HepG2 (cell line): Measurements from ENCODE around the gene RPL18. TPM values are rescaled to one million over a fixed set of nuclear protein-coding genes. Genes with fewer than 3 reads are reported as not detected.

Experiments
- DDIT3 ChIP-seq: sonication (generic); formaldehyde crosslinking; IDR thresholded peaks from 2 replicates; pipeline ENCODE4 v1.4.0; 2020; ENCODE audit warnings: mild to moderate bottlenecking, missing genetic modification reagents
- KDM3A ChIP-seq: IDR thresholded peaks from 2 replicates; pipeline ENCODE4 v1.6.1; 2018; ENCODE audit warnings: low read depth, missing compliant biosample characterization
- MTF2 ChIP-seq: sonication (generic); formaldehyde crosslinking; IDR thresholded peaks from 2 replicates; pipeline ENCODE4 v1.5.0; 2020; ENCODE audit warnings: missing genetic modification reagents, borderline replicate concordance
- MXI1 ChIP-seq: IDR thresholded peaks from 3 replicates; pipeline ENCODE4 v1.6.1; 2012; ENCODE audit warnings: low read depth, low read length, inconsistent platforms, borderline replicate concordance
- NCOR1 ChIP-seq: fragments of 200-600 bp; sonication (generic); IDR thresholded peaks from 2 replicates; pipeline ENCODE4 v1.7.0; 2017; ENCODE audit warnings: antibody characterized with exemption, low read length, borderline replicate concordance
- NRL ChIP-seq: sonication (generic); formaldehyde crosslinking; IDR thresholded peaks from 2 replicates; pipeline ENCODE4 v1.5.0; 2020; ENCODE audit warnings: missing genetic modification reagents, mild to moderate bottlenecking, moderate library complexity, borderline replicate concordance
- PITX1 ChIP-seq: sonication (generic); formaldehyde crosslinking; IDR thresholded peaks from 2 replicates; pipeline ENCODE4 v1.5.1; 2020; ENCODE audit warnings: mild to moderate bottlenecking, missing genetic modification reagents
- TOE1 ChIP-seq: sonication (generic); formaldehyde crosslinking; IDR thresholded peaks from 2 replicates; pipeline ENCODE4 v1.4.0; 2020; ENCODE audit warnings: mild to moderate bottlenecking, missing genetic modification reagents
- ZNF281 ChIP-seq: sonication (generic); formaldehyde crosslinking; IDR thresholded peaks from 2 replicates; pipeline ENCODE4 v1.4.0; 2020; ENCODE audit warnings: missing genetic modification reagents, borderline replicate concordance
- ZNF317 ChIP-seq: sonication (generic); formaldehyde crosslinking; IDR thresholded peaks from 2 replicates; pipeline ENCODE4 v1.5.0; 2020; ENCODE audit warnings: mild to moderate bottlenecking, missing genetic modification reagents
- ZNF343 ChIP-seq: sonication (generic); formaldehyde crosslinking; IDR thresholded peaks from 2 replicates; pipeline ENCODE4 v1.4.0; 2020; ENCODE audit warnings: mild to moderate bottlenecking, missing genetic modification reagents
- ZNF414 ChIP-seq: sonication (generic); formaldehyde crosslinking; IDR thresholded peaks from 2 replicates; pipeline ENCODE4 v1.5.0; 2020; ENCODE audit warnings: missing genetic modification reagents
- ZNF569 ChIP-seq: sonication (generic); formaldehyde crosslinking; IDR thresholded peaks from 2 replicates; pipeline ENCODE4 v1.5.0; 2020; ENCODE audit warnings: mild to moderate bottlenecking, missing genetic modification reagents, moderate library complexity, borderline replicate concordance
- ZNF570 ChIP-seq: sonication (generic); formaldehyde crosslinking; IDR thresholded peaks from 2 replicates; pipeline ENCODE4 v1.4.0; 2020; ENCODE audit warnings: mild to moderate bottlenecking, missing genetic modification reagents, borderline replicate concordance
- ZNF83 ChIP-seq: sonication (generic); formaldehyde crosslinking; IDR thresholded peaks from 2 replicates; pipeline ENCODE4 v1.4.0; 2020; ENCODE audit warnings: missing genetic modification reagents, mild to moderate bottlenecking, borderline replicate concordance
- ZSCAN21 ChIP-seq: sonication (generic); formaldehyde crosslinking; IDR thresholded peaks from 2 replicates; pipeline ENCODE4 v1.8.0; 2022; ENCODE audit warnings: mild to moderate bottlenecking, missing genetic modification reagents, moderate library complexity, borderline replicate concordance
- polyA plus RNA-seq, 8 experiments: library from polyadenylated mRNA; depleted of rRNA in 3 of 8; stranded (reverse) in 7 of 8; unstranded in 1 of 8; fragments of >200 nt; fragmentation: Illumina TruSeq in 4 of 8; extraction: Trizol in 4 of 8; gene quantifications; 2 replicates each; pipeline versions ENCODE4 v1.2.1 to v1.2.3, GENCODE V29; 2011 to 2016; ENCODE audit warnings: low read depth in 4 of 8, missing spikeins in 1 of 8, mixed read lengths in 1 of 8; ENCODE audit not compliant: insufficient read depth in 1 of 8
- total RNA-seq, 5 experiments: library from RNA; depleted of rRNA; stranded (reverse); fragments of >200 nt; fragmentation: Illumina TruSeq; extraction: Trizol; gene quantifications; 2 replicates each; pipeline ENCODE4 v1.2.3, GENCODE V29; 2016; ENCODE audit warnings: low read depth in 1 of 5
- TF ChIP-seq, protein P1 (sequence below): sonication (generic); formaldehyde crosslinking; IDR thresholded peaks from 2 replicates; pipeline ENCODE4 v1.4.0; 2020; ENCODE audit warnings: mild to moderate bottlenecking, missing genetic modification reagents
- TF ChIP-seq, protein P2 (sequence below): sonication (generic); formaldehyde crosslinking; IDR thresholded peaks from 2 replicates; pipeline ENCODE4 v1.4.0; 2020; ENCODE audit warnings: low read depth, missing genetic modification reagents

RPL18 gene
- total and polyA plus RNA-seq, 2 of the 13 experiments (the other 11 are each of a cell fraction or from before 2014, with no cell fraction given), result 1,485 to 1,639 TPM

- TF ChIP-seq, protein P1, sequence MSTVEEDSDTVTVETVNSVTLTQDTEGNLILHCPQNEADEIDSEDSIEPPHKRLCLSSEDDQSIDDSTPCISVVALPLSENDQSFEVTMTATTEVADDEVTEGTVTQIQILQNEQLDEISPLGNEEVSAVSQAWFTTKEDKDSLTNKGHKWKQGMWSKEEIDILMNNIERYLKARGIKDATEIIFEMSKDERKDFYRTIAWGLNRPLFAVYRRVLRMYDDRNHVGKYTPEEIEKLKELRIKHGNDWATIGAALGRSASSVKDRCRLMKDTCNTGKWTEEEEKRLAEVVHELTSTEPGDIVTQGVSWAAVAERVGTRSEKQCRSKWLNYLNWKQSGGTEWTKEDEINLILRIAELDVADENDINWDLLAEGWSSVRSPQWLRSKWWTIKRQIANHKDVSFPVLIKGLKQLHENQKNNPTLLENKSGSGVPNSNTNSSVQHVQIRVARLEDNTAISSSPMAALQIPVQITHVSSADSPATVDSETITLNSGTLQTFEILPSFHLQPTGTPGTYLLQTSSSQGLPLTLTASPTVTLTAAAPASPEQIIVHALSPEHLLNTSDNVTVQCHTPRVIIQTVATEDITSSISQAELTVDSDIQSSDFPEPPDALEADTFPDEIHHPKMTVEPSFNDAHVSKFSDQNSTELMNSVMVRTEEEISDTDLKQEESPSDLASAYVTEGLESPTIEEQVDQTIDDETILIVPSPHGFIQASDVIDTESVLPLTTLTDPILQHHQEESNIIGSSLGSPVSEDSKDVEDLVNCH (CRISPR knock-in tag), result no peak
- TF ChIP-seq NRL (CRISPR knock-in tag) (no peak), PITX1 (CRISPR knock-in tag) (no peak), ZNF569 (0 out of 2 replicates have a peak, but pooled peaks have one; percentile 0), NCOR1 (no peak; the same call in 1 of the 2 replicates), ZNF281 (CRISPR knock-in tag) (no peak), DDIT3 (CRISPR knock-in tag) (no peak), ZNF317 (CRISPR knock-in tag) (0 out of 2 replicates have a peak, but pooled peaks have one; percentile 0), ZSCAN21 (CRISPR knock-in tag) (no peak), ZNF414 (no peak), MTF2 (CRISPR knock-in tag) (no peak), ZNF343 (CRISPR knock-in tag) (no peak), TOE1 (CRISPR knock-in tag) (no peak), MXI1 (no peak), ZNF570 (CRISPR knock-in tag) (0 out of 2 replicates have a peak, but pooled peaks have one; percentile 11), ZNF83 (CRISPR knock-in tag) (no peak), KDM3A (no peak)
- TF ChIP-seq, protein P2, sequence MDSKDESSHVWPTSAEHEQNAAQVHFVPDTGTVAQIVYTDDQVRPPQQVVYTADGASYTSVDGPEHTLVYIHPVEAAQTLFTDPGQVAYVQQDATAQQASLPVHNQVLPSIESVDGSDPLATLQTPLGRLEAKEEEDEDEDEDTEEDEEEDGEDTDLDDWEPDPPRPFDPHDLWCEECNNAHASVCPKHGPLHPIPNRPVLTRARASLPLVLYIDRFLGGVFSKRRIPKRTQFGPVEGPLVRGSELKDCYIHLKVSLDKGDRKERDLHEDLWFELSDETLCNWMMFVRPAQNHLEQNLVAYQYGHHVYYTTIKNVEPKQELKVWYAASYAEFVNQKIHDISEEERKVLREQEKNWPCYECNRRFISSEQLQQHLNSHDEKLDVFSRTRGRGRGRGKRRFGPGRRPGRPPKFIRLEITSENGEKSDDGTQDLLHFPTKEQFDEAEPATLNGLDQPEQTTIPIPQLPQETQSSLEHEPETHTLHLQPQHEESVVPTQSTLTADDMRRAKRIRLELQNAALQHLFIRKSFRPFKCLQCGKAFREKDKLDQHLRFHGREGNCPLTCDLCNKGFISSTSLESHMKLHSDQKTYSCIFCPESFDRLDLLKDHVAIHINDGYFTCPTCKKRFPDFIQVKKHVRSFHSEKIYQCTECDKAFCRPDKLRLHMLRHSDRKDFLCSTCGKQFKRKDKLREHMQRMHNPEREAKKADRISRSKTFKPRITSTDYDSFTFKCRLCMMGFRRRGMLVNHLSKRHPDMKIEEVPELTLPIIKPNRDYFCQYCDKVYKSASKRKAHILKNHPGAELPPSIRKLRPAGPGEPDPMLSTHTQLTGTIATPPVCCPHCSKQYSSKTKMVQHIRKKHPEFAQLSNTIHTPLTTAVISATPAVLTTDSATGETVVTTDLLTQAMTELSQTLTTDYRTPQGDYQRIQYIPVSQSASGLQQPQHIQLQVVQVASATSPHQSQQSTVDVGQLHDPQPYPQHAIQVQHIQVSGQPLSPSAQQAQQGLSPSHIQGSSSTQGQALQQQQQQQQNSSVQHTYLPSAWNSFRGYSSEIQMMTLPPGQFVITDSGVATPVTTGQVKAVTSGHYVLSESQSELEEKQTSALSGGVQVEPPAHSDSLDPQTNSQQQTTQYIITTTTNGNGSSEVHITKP (CRISPR knock-in tag), result peak; percentile 99
These were observed 19.2 kb upstream of the RPL18 start (continued) for GRCh38 chr19:48637948-48638830.
